Endothelial cell of hepatic sinusoid (primary cell): ENCODE results near the gene CDKL5.
"Not testable (repeated sequence)": the region's sequence is repeated elsewhere in the genome, so short reads cannot be mapped to it uniquely, and the experiment has no call there.

Experiments
- in situ Hi-C: cut with HindIII; loops from 2 replicates; pipeline ENCODE4 v1.10.0; 2017; ENCODE audit warnings: low sequenced_read_pairs

The CDKL5 gene

GRCh38 chrX:18566748-18567147 lies 141.3 kb downstream of the CDKL5 start:
- in situ Hi-C loops: no loop called here

GRCh38 chrX:18573556-18573955 lies 148.1 kb downstream of the CDKL5 start:
- in situ Hi-C loops: no loop called here

- in situ Hi-C loops: no loop called here
These were observed 149.2 kb downstream of the CDKL5 start for GRCh38 chrX:18574591-18574990.

- in situ Hi-C loops: no loop called here
These were observed 150.3 kb downstream of the CDKL5 start for GRCh38 chrX:18575744-18576143.

GRCh38 chrX:18577400-18577799 lies 152.0 kb downstream of the CDKL5 start:
- in situ Hi-C loops: no loop called here

- in situ Hi-C loops: no loop called here
These were observed 153.1 kb downstream of the CDKL5 start for GRCh38 chrX:18578546-18578945.

- in situ Hi-C loops: no loop called here
These were observed 154.1 kb downstream of the CDKL5 start for GRCh38 chrX:18579495-18579894.

GRCh38 chrX:18582910-18583493 lies 157.6 kb downstream of the CDKL5 start:
- in situ Hi-C loops: no loop called here

GRCh38 chrX:18589292-18589691 lies 163.9 kb downstream of the CDKL5 start:
- in situ Hi-C loops: not testable (repeated sequence)

GRCh38 chrX:18591834-18592233 lies 166.4 kb downstream of the CDKL5 start:
- in situ Hi-C loops: no loop called here

- in situ Hi-C loops: no loop called here
These were observed 168.7 kb downstream of the CDKL5 start for GRCh38 chrX:18594079-18594478.

GRCh38 chrX:18596096-18596495 lies 170.7 kb downstream of the CDKL5 start:
- in situ Hi-C loops: no loop called here

- in situ Hi-C loops: no loop called here
These were observed 173.0 kb downstream of the CDKL5 start for GRCh38 chrX:18598413-18598812.

GRCh38 chrX:18607966-18608365 lies 182.6 kb downstream of the CDKL5 start:
- in situ Hi-C loops: no loop called here

GRCh38 chrX:18613930-18614639 lies 188.7 kb downstream of the CDKL5 start:
- in situ Hi-C loops: no loop called here

GRCh38 chrX:18616688-18617406 lies 191.4 kb downstream of the CDKL5 start:
- in situ Hi-C loops: no loop called here

GRCh38 chrX:18617407-18617750 lies 192.0 kb downstream of the CDKL5 start:
- in situ Hi-C loops: no loop called here

- in situ Hi-C loops: no loop called here
These were observed 193.9 kb downstream of the CDKL5 start for GRCh38 chrX:18619288-18619687.

GRCh38 chrX:18620349-18620748 lies 194.9 kb downstream of the CDKL5 start:
- in situ Hi-C loops: no loop called here

- in situ Hi-C loops: no loop called here
These were observed 199.2 kb downstream of the CDKL5 start for GRCh38 chrX:18624599-18624998.

GRCh38 chrX:18630934-18631333 lies 205.5 kb downstream of the CDKL5 start:
- in situ Hi-C loops: no loop called here

GRCh38 chrX:18638398-18638797 lies 213.0 kb downstream of the CDKL5 start:
- in situ Hi-C loops: no loop called here
